ENCODE data around the gene NEAT1.

The NEAT1 gene

DNA sequence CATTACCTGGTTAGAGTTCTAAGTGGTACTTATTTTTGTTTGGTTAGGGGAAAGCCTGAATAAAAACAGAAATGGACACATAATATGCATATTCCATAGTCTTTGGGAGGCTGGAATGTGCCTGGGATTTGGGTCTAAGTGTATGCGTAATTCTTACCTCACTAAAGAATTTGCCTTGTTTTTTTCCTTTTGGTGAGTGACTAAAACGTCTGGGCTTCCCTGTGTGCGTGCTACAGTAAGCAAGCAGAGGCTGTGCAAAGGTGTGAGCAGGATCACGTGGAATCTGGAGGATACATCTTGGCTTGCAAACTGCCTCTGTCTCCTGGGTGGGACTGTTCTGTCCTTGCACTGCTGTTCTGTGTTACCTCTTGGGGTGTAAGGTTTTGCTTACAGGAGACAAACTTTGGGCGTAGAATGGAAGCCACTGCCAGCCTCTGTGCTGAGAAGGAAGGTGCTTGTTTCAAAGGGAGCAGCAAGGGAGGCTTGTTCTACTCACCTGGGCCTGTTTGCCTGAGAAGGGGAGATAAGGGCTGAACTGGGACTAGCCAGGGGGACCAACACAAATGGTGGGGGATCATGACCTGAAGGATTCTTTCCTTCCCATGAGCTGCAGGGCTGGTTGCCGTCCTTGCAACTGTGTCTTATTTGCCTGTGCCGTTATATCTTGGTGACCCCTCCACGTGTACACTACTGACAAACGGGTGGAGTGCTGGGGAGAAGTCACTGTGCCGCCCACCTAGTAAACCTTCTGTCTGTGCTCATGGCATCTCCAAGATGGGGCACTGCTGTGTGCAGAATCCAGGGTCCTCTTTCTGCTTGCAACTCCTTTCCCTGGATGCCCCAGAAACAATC lies 4.5 kb downstream of the NEAT1 start:
- ChIA-PET POLR2A (interaction anchor here (0.5 to 14.7 kb wide), 4 partner anchors 15 to 1471 kb away, joined by 3 to 620 read pairs (median 3); partner anchors contain the start of gene MALAT1), CTCF (no interaction called here)
- TF ChIP-seq, protein P1, sequence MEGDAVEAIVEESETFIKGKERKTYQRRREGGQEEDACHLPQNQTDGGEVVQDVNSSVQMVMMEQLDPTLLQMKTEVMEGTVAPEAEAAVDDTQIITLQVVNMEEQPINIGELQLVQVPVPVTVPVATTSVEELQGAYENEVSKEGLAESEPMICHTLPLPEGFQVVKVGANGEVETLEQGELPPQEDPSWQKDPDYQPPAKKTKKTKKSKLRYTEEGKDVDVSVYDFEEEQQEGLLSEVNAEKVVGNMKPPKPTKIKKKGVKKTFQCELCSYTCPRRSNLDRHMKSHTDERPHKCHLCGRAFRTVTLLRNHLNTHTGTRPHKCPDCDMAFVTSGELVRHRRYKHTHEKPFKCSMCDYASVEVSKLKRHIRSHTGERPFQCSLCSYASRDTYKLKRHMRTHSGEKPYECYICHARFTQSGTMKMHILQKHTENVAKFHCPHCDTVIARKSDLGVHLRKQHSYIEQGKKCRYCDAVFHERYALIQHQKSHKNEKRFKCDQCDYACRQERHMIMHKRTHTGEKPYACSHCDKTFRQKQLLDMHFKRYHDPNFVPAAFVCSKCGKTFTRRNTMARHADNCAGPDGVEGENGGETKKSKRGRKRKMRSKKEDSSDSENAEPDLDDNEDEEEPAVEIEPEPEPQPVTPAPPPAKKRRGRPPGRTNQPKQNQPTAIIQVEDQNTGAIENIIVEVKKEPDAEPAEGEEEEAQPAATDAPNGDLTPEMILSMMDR (IDR thresholded peaks at IDR 0.05; ENCODE audit: control extremely low read depth, extremely low read depth, low read depth, missing control alignments) = no peak
- no peak for DNase-seq (ENCODE audit: extremely low spot score)

GRCh38 chr11:65427691-65428577 lies 5.3 kb downstream of the NEAT1 start:
- TF ChIP-seq, protein P1 (IDR thresholded peaks at IDR 0.05; ENCODE audit: control extremely low read depth, extremely low read depth, low read depth, missing control alignments) = no peak
- ChIA-PET CTCF (no interaction called here), POLR2A (interaction anchor here (0.6 to 14.7 kb wide), 3 partner anchors 8 to 71 kb away, joined by 3 to 620 read pairs (median 5); partner anchors contain the start of gene MALAT1)
- DNase-seq (ENCODE audit: extremely low spot score) = no peak

DNA sequence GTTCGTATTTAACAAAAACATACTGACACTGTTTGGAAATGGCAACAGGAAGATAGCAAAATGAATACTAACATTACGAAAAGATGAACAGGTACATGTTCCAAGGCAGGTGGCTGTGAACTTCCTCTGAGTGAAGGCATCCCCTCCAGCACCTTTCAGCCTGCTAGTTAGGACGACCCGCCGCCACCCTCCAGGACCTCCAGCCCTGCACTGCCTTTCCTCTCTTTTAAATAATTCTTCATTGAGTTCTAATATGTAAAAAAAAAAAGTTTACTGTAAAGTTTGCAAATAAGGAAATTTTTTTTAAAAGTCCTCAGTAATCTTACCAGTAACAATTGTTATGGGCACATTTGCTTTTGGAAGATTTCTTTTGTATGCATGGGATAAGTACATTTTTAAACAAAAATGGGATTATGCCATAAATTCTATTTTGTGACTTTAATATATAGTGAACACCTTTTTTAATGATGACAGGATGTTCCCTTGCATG lies 6.0 kb downstream of the NEAT1 start:
- ChIA-PET POLR2A (interaction anchor here (0.5 to 1.1 kb wide), 4 partner anchors 9 to 80 kb away, joined by 3 to 7 read pairs (median 4); no protein-coding TSS in a partner anchor), CTCF (no interaction called here)
- no peak for DNase-seq (ENCODE audit: extremely low spot score)
- TF ChIP-seq, protein P1 (IDR thresholded peaks at IDR 0.05; ENCODE audit: control extremely low read depth, extremely low read depth, low read depth, missing control alignments) = no peak

- TF ChIP-seq, protein P1 (IDR thresholded peaks at IDR 0.05; ENCODE audit: control extremely low read depth, extremely low read depth, low read depth, missing control alignments) = no peak
- no peak for DNase-seq (ENCODE audit: extremely low spot score)
- ChIA-PET CTCF (interaction anchor here (1.6 kb wide), 1 partner anchor 83 kb away, joined by 5 read pairs; no protein-coding TSS in a partner anchor), POLR2A (interaction anchor here (0.5 to 1.1 kb wide), 6 partner anchors 9 to 80 kb away, joined by 3 to 7 read pairs (median 4); no protein-coding TSS in a partner anchor)
These were observed 6.6 kb downstream of the NEAT1 start for GRCh38 chr11:65429068-65429681.

- ChIA-PET POLR2A (interaction anchor here (0.6 to 1.6 kb wide), 7 partner anchors 11 to 81 kb away, joined by 3 to 7 read pairs (median 3); partner anchors contain the start of gene MALAT1), CTCF (interaction anchor here (1.1 to 1.6 kb wide), 4 partner anchors 14 to 82 kb away, joined by 3 to 8 read pairs (median 4); no protein-coding TSS in a partner anchor)
- no peak for DNase-seq (ENCODE audit: extremely low spot score)
- TF ChIP-seq, protein P1 (IDR thresholded peaks at IDR 0.05; ENCODE audit: control extremely low read depth, extremely low read depth, low read depth, missing control alignments) = no peak
These were observed 7.3 kb downstream of the NEAT1 start for GRCh38 chr11:65429724-65430405.

Measured in GM10248 (cell line).